K562 (cell line): ENCODE data around the gene MTFR2. TPM values are rescaled to one million over a fixed set of nuclear protein-coding genes. Genes with fewer than 3 reads are reported as not detected.

Experiments
- CC2D1A ChIP-seq: fragments of 450-650 bp; IDR thresholded peaks from 2 replicates; pipeline ENCODE4 v1.6.1; 2017; ENCODE audit warnings: mild to moderate bottlenecking
- CCAR2 ChIP-seq: fragments of 200-400 bp; formaldehyde crosslinking; IDR thresholded peaks from 2 replicates; pipeline ENCODE4 v1.6.1; 2017; ENCODE audit warnings: mild to moderate bottlenecking, low read depth, low read length
- CHD7 ChIP-seq: fragments of 200-600 bp; sonication (generic); IDR thresholded peaks from one replicate; pipeline ENCODE4 v1.6.1; 2012; ENCODE audit warnings: mild to moderate bottlenecking, low read depth, low read length, inconsistent platforms
- FOXP1 ChIP-seq: sonication (generic); formaldehyde crosslinking; IDR thresholded peaks from 2 replicates; pipeline ENCODE4 v1.8.0; 2022; ENCODE audit warnings: mild to moderate bottlenecking, missing genetic modification reagents
- MAZ ChIP-seq, 2 experiments: fragments of 450-650 bp in 1 of 2; sonication (generic) in 1 of 2; formaldehyde crosslinking; IDR thresholded peaks in 1 of 2; conservative IDR thresholded peaks in 1 of 2; 2 replicates each; pipeline versions ENCODE4 v1.4.0 to v1.5.0; 2020; ENCODE audit warnings: mild to moderate bottlenecking in 1 of 2, missing genetic modification reagents in 1 of 2
- NCOA1 ChIP-seq: fragments of 450-650 bp; IDR thresholded peaks from 2 replicates; pipeline ENCODE4 v1.6.1; 2016; ENCODE audit warnings: low read depth
- NFIC ChIP-seq: fragments of 450-650 bp; IDR thresholded peaks from 2 replicates; pipeline ENCODE4 v1.6.1; 2017; ENCODE audit warnings: mild to moderate bottlenecking, inconsistent platforms
- PHF21A ChIP-seq: fragments of 450-650 bp; IDR thresholded peaks from 2 replicates; pipeline ENCODE4 v1.6.1; 2017; ENCODE audit warnings: low read depth, borderline replicate concordance
- SRSF9 ChIP-seq: fragments of 200-400 bp; formaldehyde crosslinking; IDR thresholded peaks from 2 replicates; pipeline ENCODE4 v1.6.1; 2017; ENCODE audit warnings: low read depth, low read length, borderline replicate concordance
- ZNF507 ChIP-seq: conservative IDR thresholded peaks from 2 replicates; pipeline ENCODE4 v1.6.1; 2017; ENCODE audit warnings: missing genetic modification characterization, missing compliant biosample characterization
- ZNF561 ChIP-seq: fragments of 450-650 bp; formaldehyde crosslinking; conservative IDR thresholded peaks from 2 replicates; pipeline ENCODE4 v1.4.0; 2020; ENCODE audit warnings: mild to moderate bottlenecking, moderate library complexity
- ZNF766 ChIP-seq: fragments of 200-800 bp; sonication (Bioruptor generic); conservative IDR thresholded peaks from 2 replicates; pipeline ENCODE4 v1.6.1; 2016; ENCODE audit warnings: missing genetic modification characterization, missing compliant biosample characterization
- polyA plus RNA-seq, 8 experiments: library from polyadenylated mRNA; depleted of rRNA in 4 of 8; stranded (reverse) in 5 of 8; unstranded in 3 of 8; fragments of >200 nt; fragmentation: Nextera tagmentation in 2 of 8; fragmentation: Illumina TruSeq in 1 of 8; extraction: Ambion mirVana in 2 of 8; extraction: Trizol in 1 of 8; gene quantifications; 2 replicates each; pipeline versions ENCODE4 v1.2.1 to v1.2.3, GENCODE V29; 2011 to 2014; ENCODE audit warnings: inconsistent platforms in 1 of 8, missing spikeins in 1 of 8
- total RNA-seq, 7 experiments: library from RNA; depleted of rRNA in 6 of 7; stranded (reverse); fragments of >200 nt in 6 of 7; fragmentation: Illumina TruSeq in 2 of 7; extraction: Trizol in 2 of 7; gene quantifications; 2 replicates each; pipeline versions ENCODE4 v1.2.1 to v1.2.3, GENCODE V29; 2011 to 2021; ENCODE audit warnings: low replicate concordance in 1 of 7
- TF ChIP-seq, protein P1 (sequence below), 3 experiments: fragments of 200-800 bp in 1 of 3; fragments of 250-450 bp in 1 of 3; fragments of 450-650 bp in 1 of 3; sonication (Bioruptor Pico) in 1 of 3; sonication (Bioruptor generic) in 1 of 3; formaldehyde crosslinking in 1 of 3; IDR thresholded peaks; 2 replicates each; pipeline versions ENCODE4 v1.6.1 to v1.8.0; 2016 to 2022; ENCODE audit warnings: mild to moderate bottlenecking in 2 of 3, missing genetic modification characterization in 2 of 3, missing compliant biosample characterization in 1 of 3, moderate library complexity in 1 of 3

Gene MTFR2
- total and polyA plus RNA-seq, 9 of the 15 experiments (the other 6 are each of a cell fraction or from before 2014, with no cell fraction given) = 10.1 to 63.3 (median 45.9) TPM

DNA sequence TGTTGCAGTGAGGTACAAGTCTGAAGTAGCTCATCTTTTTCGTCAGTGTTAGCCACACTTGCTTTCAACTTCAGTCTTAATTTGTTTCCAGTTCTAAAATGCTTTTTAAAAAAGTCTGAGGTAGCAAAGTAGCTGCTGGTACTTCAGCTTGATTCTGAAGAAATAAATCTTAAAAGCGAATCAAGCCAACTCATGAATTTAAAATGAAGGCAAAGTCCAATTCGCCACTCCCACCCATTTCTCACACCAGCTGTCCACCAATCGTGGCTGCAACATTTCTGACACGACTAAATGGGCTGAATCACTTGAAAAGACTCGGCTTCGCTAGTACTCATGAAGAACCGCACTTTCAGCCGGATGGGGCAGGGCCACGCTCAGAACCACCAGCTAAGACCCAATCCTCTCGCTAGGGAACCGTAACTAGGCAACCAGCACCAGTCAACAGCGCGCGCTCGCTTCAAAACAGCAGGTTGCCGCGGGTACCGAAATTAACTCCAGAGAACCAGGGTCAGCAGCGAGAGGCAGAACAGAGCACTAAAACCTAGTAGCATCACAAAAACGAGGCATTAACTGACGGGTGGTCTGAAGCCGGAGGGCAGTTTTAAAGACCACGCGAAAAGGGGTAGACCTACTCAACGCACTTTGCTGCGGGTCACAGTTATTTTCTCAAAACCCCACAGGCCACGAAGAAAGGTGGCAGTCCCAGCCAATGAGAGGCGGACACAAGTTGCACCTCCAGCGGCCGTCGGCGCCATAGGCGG, 38.6 kb upstream of the MTFR2 start (continued):
- TF ChIP-seq, protein P1, sequence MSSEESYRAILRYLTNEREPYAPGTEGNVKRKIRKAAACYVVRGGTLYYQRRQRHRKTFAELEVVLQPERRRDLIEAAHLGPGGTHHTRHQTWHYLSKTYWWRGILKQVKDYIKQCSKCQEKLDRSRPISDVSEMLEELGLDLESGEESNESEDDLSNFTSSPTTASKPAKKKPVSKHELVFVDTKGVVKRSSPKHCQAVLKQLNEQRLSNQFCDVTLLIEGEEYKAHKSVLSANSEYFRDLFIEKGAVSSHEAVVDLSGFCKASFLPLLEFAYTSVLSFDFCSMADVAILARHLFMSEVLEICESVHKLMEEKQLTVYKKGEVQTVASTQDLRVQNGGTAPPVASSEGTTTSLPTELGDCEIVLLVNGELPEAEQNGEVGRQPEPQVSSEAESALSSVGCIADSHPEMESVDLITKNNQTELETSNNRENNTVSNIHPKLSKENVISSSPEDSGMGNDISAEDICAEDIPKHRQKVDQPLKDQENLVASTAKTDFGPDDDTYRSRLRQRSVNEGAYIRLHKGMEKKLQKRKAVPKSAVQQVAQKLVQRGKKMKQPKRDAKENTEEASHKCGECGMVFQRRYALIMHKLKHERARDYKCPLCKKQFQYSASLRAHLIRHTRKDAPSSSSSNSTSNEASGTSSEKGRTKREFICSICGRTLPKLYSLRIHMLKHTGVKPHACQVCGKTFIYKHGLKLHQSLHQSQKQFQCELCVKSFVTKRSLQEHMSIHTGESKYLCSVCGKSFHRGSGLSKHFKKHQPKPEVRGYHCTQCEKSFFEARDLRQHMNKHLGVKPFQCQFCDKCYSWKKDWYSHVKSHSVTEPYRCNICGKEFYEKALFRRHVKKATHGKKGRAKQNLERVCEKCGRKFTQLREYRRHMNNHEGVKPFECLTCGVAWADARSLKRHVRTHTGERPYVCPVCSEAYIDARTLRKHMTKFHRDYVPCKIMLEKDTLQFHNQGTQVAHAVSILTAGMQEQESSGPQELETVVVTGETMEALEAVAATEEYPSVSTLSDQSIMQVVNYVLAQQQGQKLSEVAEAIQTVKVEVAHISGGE (CRISPR knock-in tag; IDR thresholded peaks at IDR 0.05) = no peak
- TF ChIP-seq PHF21A = no peak
- no peak for TF ChIP-seq CCAR2
- no peak for TF ChIP-seq NFIC
- TF ChIP-seq ZNF766 = no peak
- no peak for TF ChIP-seq NCOA1
- TF ChIP-seq ZNF561 (CRISPR knock-in tag) = no peak
- no peak for TF ChIP-seq SRSF9
- TF ChIP-seq ZNF507 (tag) = no peak
- peak; percentile 35; the same call in 1 of the 2 replicates for TF ChIP-seq CC2D1A
- no peak for TF ChIP-seq FOXP1 (CRISPR knock-in tag)
- TF ChIP-seq CHD7 = no peak
- TF ChIP-seq MAZ (CRISPR knock-in tag; conservative IDR thresholded peaks at IDR 0.05 in 1 of 2, IDR thresholded peaks at IDR 0.05 in 1 of 2) = no peak; a peak in 2 of 4 replicates
